Spleen (tissue), 11 donors: ENCODE measurements around the gene FUT8. TPM values are rescaled to one million over a fixed set of nuclear protein-coding genes. Genes with fewer than 3 reads are reported as not detected.

Experiments used
- DNase-seq: peaks from one replicate; pipeline ENCODE4 v3.0.0-alpha.2; 2020
- H3K27ac ChIP-seq, 8 donors: fragments of 200-600 bp; sonication (generic) in 7 of 8; 1 replicate in 4 of 8; 2 replicates in 4 of 8; pipeline versions ENCODE4 v1.5.0 to v1.8.0; 2016 to 2021; ENCODE audit warnings: inconsistent platforms in 4 of 8, mild to moderate bottlenecking in 4 of 8, moderate library complexity in 1 of 8
- H3K27me3 ChIP-seq, 7 donors: fragments of 200-600 bp; sonication (generic) in 6 of 7; replicated peaks in 1 of 7; 1 replicate in 4 of 7; 2 replicates in 3 of 7; pipeline versions ENCODE4 v1.5.0 to v1.8.0; 2016 to 2021; ENCODE audit warnings: inconsistent platforms in 3 of 7, mild to moderate bottlenecking in 1 of 7
- H3K36me3 ChIP-seq, 6 donors: fragments of 200-600 bp; sonication (generic) in 5 of 6; 1 replicate in 4 of 6; 2 replicates in 2 of 6; pipeline versions ENCODE4 v1.5.0 to v1.8.0; 2016 to 2021; ENCODE audit warnings: inconsistent platforms in 2 of 6
- H3K4me1 ChIP-seq, 6 donors: fragments of 200-600 bp; sonication (generic) in 5 of 6; 1 replicate in 3 of 6; 2 replicates in 3 of 6; pipeline versions ENCODE4 v1.5.0 to v1.8.0; 2016 to 2021; ENCODE audit warnings: inconsistent platforms in 3 of 6
- H3K4me3 ChIP-seq, 8 donors: fragments of 200-600 bp; sonication (generic) in 7 of 8; 1 replicate in 4 of 8; 2 replicates in 4 of 8; pipeline versions ENCODE4 v1.5.0 to v1.8.0; 2016 to 2021; ENCODE audit warnings: inconsistent platforms in 4 of 8, mild to moderate bottlenecking in 4 of 8, moderate library complexity in 2 of 8
- H3K9me3 ChIP-seq, 8 donors: fragments of 200-600 bp; sonication (generic) in 7 of 8; 1 replicate in 4 of 8; 2 replicates in 4 of 8; pipeline versions ENCODE4 v1.5.0 to v1.8.0; 2016 to 2021; ENCODE audit warnings: inconsistent platforms in 4 of 8
- CTCF ChIP-seq, 11 experiments: fragments of 200-600 bp in 7 of 11; fragments of 450-650 bp in 4 of 11; sonication (generic) in 4 of 11; IDR thresholded peaks in 8 of 11; conservative IDR thresholded peaks in 3 of 11; 1 replicate in 7 of 11; 2 replicates in 4 of 11; pipeline versions ENCODE4 v1.4.0 to v1.8.0; 2016 to 2021; ENCODE audit warnings: antibody characterized with exemption in 11 of 11, inconsistent platforms in 4 of 11, mild to moderate bottlenecking in 1 of 11
- POLR2A ChIP-seq, 3 donors: fragments of 450-650 bp; IDR thresholded peaks; one replicate each; pipeline ENCODE4 v1.5.1; 2017; ENCODE audit warnings: antibody characterized with exemption in 3 of 3, mild to moderate bottlenecking in 1 of 3
- POLR2AphosphoS5 ChIP-seq, 3 donors: sonication (generic); formaldehyde crosslinking; IDR thresholded peaks; one replicate each; pipeline ENCODE4 v1.5.1; 2017; ENCODE audit warnings: antibody characterized with exemption in 3 of 3
- WGBS, 5 donors: extraction: QIAGEN DNeasy Blood & Tissue Kit in 3 of 5; methylation state at CpG; one replicate each; pipeline versions ENCODE4 v1.1.5 to v1.1.7; 2013 to 2018; 5-methylcytosine and 5-hydroxymethylcytosine counted together
- intact Hi-C: fragments of 100-400 bp; cut with DNase I; formaldehyde crosslinking; loops from one replicate; pipeline ENCODE4 v1.15.0; 2023; ENCODE audit warnings: low total_unique reads
- polyA plus RNA-seq, 3 donors: library from polyadenylated mRNA; stranded (reverse); fragments of 200-250 nt; gene quantifications; one replicate each; pipeline ENCODE4 v1.2.1, GENCODE V29; 2013
- total RNA-seq, 7 donors: library from RNA; depleted of rRNA in 3 of 7; stranded (reverse); fragments of >200 nt in 3 of 7; fragmentation: NEBNext Ultra II Directional in 4 of 7; extraction: Animal tissue kit (Norgen Biotek cat#: 25700) in 4 of 7; gene quantifications; one replicate each; pipeline versions ENCODE4 v1.1.0 to v1.2.1, GENCODE V29; 2016 to 2021
- donor health status: healthy with polysubstance abuse.
- donor health status: DM: no; HTN: no; CAD: no; lungs with moderate emphysema.
- donor health status: DM: no; HTN: no; CAD: no.
- donor health status: Bipolar disorder and iron deficiency.
- donor health status: healthy.
- donor health status: DM: no; HTN: no; CAD: no.
- donor health status: DM: yes; HTN: yes; CAD: no.

FUT8 gene
- total and polyA plus RNA-seq, 10 donors, result 9.4 to 75.1 (median 53.0) TPM

GRCh38 chr14:65476273-65476941 is 63.9 kb downstream of the FUT8 start:
- Histone ChIP-seq H3K9me3 (no peaks in the 10 kb centered on the region), H3K27me3 (no peaks in the 10 kb centered on the region), H3K36me3 (no peaks in the 10 kb centered on the region), H3K27ac (no peak overlapping the region), H3K4me1 (peaks cover 0 to 27% (median 5%) of the 10 kb centered on the region in 6 donors), H3K4me3 (no peak overlapping the region)
- TF ChIP-seq POLR2AphosphoS5 (IDR thresholded peaks at IDR 0.05) (no peak), CTCF (IDR thresholded peaks at IDR 0.05 in 8 of 11, conservative IDR thresholded peaks at IDR 0.05 in 3 of 11) (no peak), POLR2A (IDR thresholded peaks at IDR 0.05) (no peak)
- intact Hi-C loops, result no loop called here
- WGBS, 5 donors, result 73 to 94% (median 83%) methylated on average over 1 to 2 of the region's 2 CpGs
- no peak for DNase-seq

- Histone ChIP-seq H3K4me3 (no peak overlapping the region), H3K9me3 (no peaks in the 10 kb centered on the region), H3K36me3 (no peaks in the 10 kb centered on the region), H3K4me1 (peaks cover 0 to 25% (median 3%) of the 10 kb centered on the region in 6 donors), H3K27me3 (no peaks in the 10 kb centered on the region), H3K27ac (no peak overlapping the region)
- TF ChIP-seq CTCF (IDR thresholded peaks at IDR 0.05 in 8 of 11, conservative IDR thresholded peaks at IDR 0.05 in 3 of 11), result no peak
- TF ChIP-seq POLR2A (IDR thresholded peaks at IDR 0.05), result no peak
- no peak for TF ChIP-seq POLR2AphosphoS5 (IDR thresholded peaks at IDR 0.05)
- no peak for DNase-seq
- intact Hi-C loops, result no loop called here
- WGBS, 5 donors, result 72 to 89% (median 83%) methylated on average over 1 of the region's 1 CpG
Measured at GRCh38 chr14:65476942-65477318, 64.4 kb downstream of the FUT8 start.

GRCh38 chr14:65478017-65478416 is 65.5 kb downstream of the FUT8 start:
- Histone ChIP-seq H3K4me3 (no peak overlapping the region), H3K9me3 (no peaks in the 10 kb centered on the region), H3K4me1 (peaks cover 0 to 36% (median 12%) of the 10 kb centered on the region in 6 donors), H3K27me3 (no peaks in the 10 kb centered on the region), H3K36me3 (no peaks in the 10 kb centered on the region), H3K27ac (no peak overlapping the region)
- no peak for TF ChIP-seq POLR2A (IDR thresholded peaks at IDR 0.05)
- TF ChIP-seq POLR2AphosphoS5 (IDR thresholded peaks at IDR 0.05), result no peak
- TF ChIP-seq CTCF (IDR thresholded peaks at IDR 0.05 in 8 of 11, conservative IDR thresholded peaks at IDR 0.05 in 3 of 11), result no peak
- DNase-seq, result no peak
- 93 to 96% (median 93%) methylated on average over 4 of the region's 4 CpGs for WGBS, 5 donors
- intact Hi-C loops, result no loop called here

- peaks cover 0 to 40% (median 13%) of the 10 kb centered on the region in 6 donors for H3K4me1 ChIP-seq
- WGBS, 5 donors, result 64 to 78% (median 65%) methylated on average over 1 of the region's 1 CpG
- no peaks in the 10 kb centered on the region for H3K9me3 ChIP-seq
- H3K27ac ChIP-seq, result no peak overlapping the region
- intact Hi-C loops, result no loop called here
- H3K4me3 ChIP-seq, result no peak overlapping the region
- H3K36me3 ChIP-seq, result no peaks in the 10 kb centered on the region
- no peaks in the 10 kb centered on the region for H3K27me3 ChIP-seq
- DNase-seq, result no peak
- no peak for TF ChIP-seq POLR2AphosphoS5 (IDR thresholded peaks at IDR 0.05)
- TF ChIP-seq CTCF (IDR thresholded peaks at IDR 0.05 in 8 of 11, conservative IDR thresholded peaks at IDR 0.05 in 3 of 11), result no peak
- no peak for TF ChIP-seq POLR2A (IDR thresholded peaks at IDR 0.05)
Measured at GRCh38 chr14:65478596-65478995, 66.1 kb downstream of the FUT8 start.
